Naive thymus-derived CD4-positive, alpha-beta T cell (primary cell): ENCODE data around the gene HPS1. TPM values are rescaled to one million over a fixed set of nuclear protein-coding genes. Genes with fewer than 3 reads are reported as not detected.
A peak's percentile ranks its signal among the peaks of the same experiment; 100 is the strongest.

Experiments used
- ATAC-seq: fragments of 150-1000 bp; cut with Tn5 transposase; 2 replicates; pipeline ENCODE4 v1.10.0; 2021; ENCODE audit warnings: mild to moderate bottlenecking, moderate library complexity
- CTCF ChIA-PET: fragments of 350-600 bp; sonication (Branson Sonifier 250); formaldehyde crosslinking; loops from one replicate; lab custom pipeline; 2021; ENCODE audit warnings: antibody characterized with exemption; lab: Charles Lee
- POLR2A ChIA-PET: fragments of 350-600 bp; sonication (Branson Sonifier 250); formaldehyde crosslinking; loops from one replicate; lab custom pipeline; 2021; ENCODE audit warnings: antibody characterized with exemption, inconsistent platforms; lab: Charles Lee
- DNase-seq, 9 donors: peaks; one replicate each; pipeline versions ENCODE4 v3.0.0 to v3.0.0-alpha.2; 2020 to 2022; ENCODE audit warnings: mixed read lengths in 1 of 9
- H3K27ac ChIP-seq: one replicate; pipeline ENCODE4 v1.7.0; 2013; ENCODE audit warnings: mild to moderate bottlenecking, low read depth, low read length, moderate library complexity
- H3K27me3 ChIP-seq, 2 donors: one replicate each; pipeline ENCODE4 v1.7.0; 2013; ENCODE audit warnings: low read length in 2 of 2, mild to moderate bottlenecking in 2 of 2, moderate library complexity in 2 of 2; ENCODE audit not compliant: control insufficient read depth in 2 of 2, insufficient read depth in 2 of 2
- H3K36me3 ChIP-seq, 3 experiments: 1 replicate in 2 of 3; 2 replicates in 1 of 3; pipeline ENCODE4 v1.7.0; 2013; ENCODE audit warnings: low read length in 3 of 3, mild to moderate bottlenecking in 3 of 3, moderate library complexity in 1 of 3; ENCODE audit not compliant: insufficient read depth in 3 of 3, control insufficient read depth in 2 of 3
- H3K4me1 ChIP-seq, 2 donors: one replicate each; pipeline ENCODE4 v1.7.0; 2013; ENCODE audit warnings: low read length in 2 of 2, mild to moderate bottlenecking in 2 of 2, moderate library complexity in 1 of 2; ENCODE audit not compliant: control insufficient read depth in 2 of 2, insufficient read depth in 2 of 2
- H3K4me3 ChIP-seq: 2 replicates; pipeline ENCODE4 v1.7.0; 2013; ENCODE audit warnings: mild to moderate bottlenecking, low read length
- H3K9me3 ChIP-seq, 3 experiments: 1 replicate in 2 of 3; 2 replicates in 1 of 3; pipeline ENCODE4 v1.7.0; 2013; ENCODE audit warnings: low read length in 3 of 3; ENCODE audit not compliant: control insufficient read depth in 2 of 3
- H3K27ac Mint-ChIP-seq, 9 donors: one replicate each; pipeline ENCODE4 v1.8.0; 2020 to 2022; ENCODE audit warnings: mixed read lengths in 9 of 9, mild to moderate bottlenecking in 8 of 9, moderate library complexity in 5 of 9, inconsistent platforms in 2 of 9
- H3K27me3 Mint-ChIP-seq, 5 donors: one replicate each; pipeline ENCODE4 v1.8.0; 2021 to 2022; ENCODE audit warnings: mixed read lengths in 5 of 5, mild to moderate bottlenecking in 1 of 5
- H3K36me3 Mint-ChIP-seq, 5 donors: one replicate each; pipeline ENCODE4 v1.8.0; 2020 to 2022; ENCODE audit warnings: mixed read lengths in 5 of 5, mild to moderate bottlenecking in 3 of 5, inconsistent platforms in 1 of 5
- H3K4me1 Mint-ChIP-seq, 7 donors: one replicate each; pipeline ENCODE4 v1.8.0; 2020 to 2022; ENCODE audit warnings: mixed read lengths in 7 of 7, mild to moderate bottlenecking in 3 of 7, inconsistent platforms in 1 of 7
- H3K4me3 Mint-ChIP-seq, 10 donors: one replicate each; pipeline ENCODE4 v1.8.0; 2020 to 2022; ENCODE audit warnings: mild to moderate bottlenecking in 10 of 10, mixed read lengths in 10 of 10, moderate library complexity in 6 of 10, inconsistent platforms in 2 of 10
- H3K9me3 Mint-ChIP-seq, 11 donors: one replicate each; pipeline ENCODE4 v1.8.0; 2020 to 2022; ENCODE audit warnings: mixed read lengths in 11 of 11, mild to moderate bottlenecking in 4 of 11, inconsistent platforms in 1 of 11, moderate library complexity in 1 of 11
- intact Hi-C, 2 donors: fragments of 100-400 bp; cut with micrococcal nuclease; formaldehyde crosslinking; loops; one replicate each; pipeline ENCODE4 v1.15.1; 2023
- polyA plus RNA-seq, 2 donors: library from polyadenylated mRNA; unstranded; fragments of 300-500 nt; fragmentation: Illumina TruSeq; gene quantifications; one replicate each; pipeline ENCODE4 v1.2.3, GENCODE V29; 2021
- total RNA-seq, 6 experiments: library from RNA in 5 of 6; stranded (reverse) in 5 of 6; gene quantifications; 1 replicate in 5 of 6; 2 replicates in 1 of 6; pipeline ENCODE4 v1.2.3 and lab custom pipeline; 2021 to 2026

Gene HPS1
- total and polyA plus RNA-seq, 7 experiments from 2014 or later = 54.3 to 107 (median 89.5) TPM

DNA sequence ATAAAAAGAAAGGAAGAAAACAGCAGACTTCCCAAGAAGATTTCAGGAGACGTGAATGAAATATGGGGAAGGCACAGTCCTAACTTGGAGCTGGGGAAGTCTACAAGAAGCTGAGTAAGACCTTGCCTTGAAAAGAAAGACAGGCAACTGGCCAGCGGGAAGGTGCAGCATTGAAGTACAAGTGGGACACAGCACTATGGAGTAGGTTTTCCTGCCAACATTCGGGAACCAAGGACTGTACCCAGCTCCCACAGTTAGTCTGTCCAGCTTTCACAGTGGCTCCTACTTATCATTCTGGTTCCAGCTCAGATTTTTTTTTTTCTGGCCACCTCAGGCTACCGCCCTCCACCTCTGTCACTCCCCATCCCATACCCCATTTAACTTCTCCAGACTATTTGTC lies 10.0 kb downstream of the HPS1 start:
- H3K27me3 ChIP-seq = no peaks in the 10 kb centered on the region
- no peak overlapping the region for H3K4me3 ChIP-seq
- H3K4me3 Mint-ChIP-seq = no peak overlapping the region
- no peak for DNase-seq
- peaks cover 13 to 81% (median 65%) of the 10 kb centered on the region in 5 donors for H3K36me3 Mint-ChIP-seq
- intact Hi-C loops = no loop called here
- H3K27ac Mint-ChIP-seq = peak overlapping the region in 1 of 9 donors; percentile 61
- H3K27me3 Mint-ChIP-seq = no peaks in the 10 kb centered on the region
- no peak for ATAC-seq
- H3K27ac ChIP-seq = no peak overlapping the region
- peaks cover 0 to 24% (median 15%) of the 10 kb centered on the region in 7 donors for H3K4me1 Mint-ChIP-seq
- peaks cover 21 to 60% (median 22%) of the 10 kb centered on the region in 3 experiments for H3K36me3 ChIP-seq
- peaks cover 0 to 11% (median 3%) of the 10 kb centered on the region in 11 donors for H3K9me3 Mint-ChIP-seq
- CTCF ChIA-PET = interaction anchor here (0.6 to 3.6 kb wide), 2 partner anchors 11 to 903 kb away, joined by 11 to 22 read pairs; no protein-coding TSS in a partner anchor
- H3K4me1 ChIP-seq = no peaks in the 10 kb centered on the region
- H3K9me3 ChIP-seq = no peaks in the 10 kb centered on the region
- POLR2A ChIA-PET = interaction anchor here (0.6 kb wide), 1 partner anchor 1556 kb away, joined by 5 read pairs; no protein-coding TSS in a partner anchor

DNA sequence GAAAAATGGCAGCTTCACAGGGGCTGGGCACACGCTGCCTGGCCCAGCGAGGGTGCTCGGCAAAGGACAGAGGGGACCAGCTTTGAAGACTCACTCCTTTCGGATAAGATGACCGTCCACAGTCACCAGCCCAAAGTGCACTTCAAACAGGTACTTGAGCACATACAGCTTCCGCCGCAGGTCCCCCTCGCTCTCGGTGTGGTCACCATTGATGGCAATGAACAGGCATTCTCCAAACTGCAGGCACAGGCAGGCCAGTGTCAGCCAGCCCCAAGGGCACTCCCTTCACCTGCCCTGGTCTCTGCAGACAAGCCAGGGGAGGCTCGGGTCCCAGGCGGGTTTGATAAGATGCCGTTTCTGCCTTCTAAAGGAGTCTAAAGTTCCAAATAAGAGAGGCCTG lies 11.6 kb downstream of the HPS1 start:
- Histone ChIP-seq H3K9me3 (no peaks in the 10 kb centered on the region), H3K4me3 (no peak overlapping the region), H3K27ac (no peak overlapping the region), H3K27me3 (no peaks in the 10 kb centered on the region), H3K36me3 (peaks cover 22 to 67% (median 27%) of the 10 kb centered on the region in 3 experiments), H3K4me1 (no peaks in the 10 kb centered on the region)
- peaks cover 26 to 85% (median 65%) of the 10 kb centered on the region in 5 donors for H3K36me3 Mint-ChIP-seq
- H3K27me3 Mint-ChIP-seq = no peaks in the 10 kb centered on the region
- no peak for DNase-seq
- ChIA-PET POLR2A (no interaction called here), CTCF (interaction anchor here (0.9 to 3.6 kb wide), 2 partner anchors 10 to 33 kb away, joined by 3 to 22 read pairs; no protein-coding TSS in a partner anchor)
- peaks cover 0 to 12% (median 3%) of the 10 kb centered on the region in 11 donors for H3K9me3 Mint-ChIP-seq
- H3K4me3 Mint-ChIP-seq = no peak overlapping the region
- peaks cover 1 to 14% (median 7%) of the 10 kb centered on the region in 7 donors for H3K4me1 Mint-ChIP-seq
- peak overlapping the region in 1 of 9 donors; percentile 54 for H3K27ac Mint-ChIP-seq
- no peak for ATAC-seq
- intact Hi-C loops = no loop called here

GRCh38 chr10:98433881-98434732 lies 12.6 kb downstream of the HPS1 start:
- H3K9me3 Mint-ChIP-seq = peaks cover 0 to 12% (median 3%) of the 10 kb centered on the region in 11 donors
- DNase-seq (no peak), ATAC-seq (no peak)
- peaks cover 22 to 73% (median 29%) of the 10 kb centered on the region in 3 experiments for H3K36me3 ChIP-seq
- no peaks in the 10 kb centered on the region for H3K9me3 ChIP-seq
- H3K27ac Mint-ChIP-seq = no peak overlapping the region
- H3K27ac ChIP-seq = no peak overlapping the region
- no peak overlapping the region for H3K4me3 Mint-ChIP-seq
- no peaks in the 10 kb centered on the region for H3K27me3 ChIP-seq
- H3K27me3 Mint-ChIP-seq = no peaks in the 10 kb centered on the region
- H3K36me3 Mint-ChIP-seq = peaks cover 26 to 77% (median 59%) of the 10 kb centered on the region in 5 donors
- ChIA-PET POLR2A (no interaction called here), CTCF (interaction anchor here (0.9 to 3.6 kb wide), 2 partner anchors 9 to 34 kb away, joined by 3 to 22 read pairs; no protein-coding TSS in a partner anchor)
- H3K4me3 ChIP-seq = no peak overlapping the region
- no peaks in the 10 kb centered on the region for H3K4me1 ChIP-seq
- peaks cover 1 to 12% (median 6%) of the 10 kb centered on the region in 7 donors for H3K4me1 Mint-ChIP-seq
- intact Hi-C loops = no loop called here

DNA sequence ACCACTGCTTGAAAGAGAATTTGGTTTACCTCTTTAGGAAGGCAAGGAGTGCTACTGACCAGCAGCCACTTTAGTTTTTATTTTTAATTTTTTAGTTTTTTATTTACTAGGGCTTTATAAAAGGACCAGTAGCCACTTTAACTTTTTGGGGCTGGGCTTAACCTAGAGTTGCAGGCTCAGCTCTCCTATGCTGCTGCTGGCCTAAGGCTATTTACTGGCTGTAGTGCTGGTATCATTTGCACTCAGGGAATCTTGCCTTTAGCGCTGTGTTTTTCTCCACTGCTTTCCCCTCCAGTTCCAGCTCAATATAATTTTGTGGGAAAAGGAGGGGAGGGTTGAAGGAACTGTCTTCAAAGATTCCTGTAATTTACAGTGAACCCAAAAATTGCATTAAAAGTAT lies 13.4 kb downstream of the HPS1 start:
- H3K4me1 Mint-ChIP-seq = peaks cover under 1 to 11% (median 6%) of the 10 kb centered on the region in 7 donors
- no peaks in the 10 kb centered on the region for H3K27me3 Mint-ChIP-seq
- intact Hi-C loops = no loop called here
- Histone ChIP-seq H3K36me3 (peaks cover 22 to 66% (median 29%) of the 10 kb centered on the region in 3 experiments), H3K27ac (no peak overlapping the region), H3K9me3 (no peaks in the 10 kb centered on the region), H3K27me3 (no peaks in the 10 kb centered on the region), H3K4me3 (no peak overlapping the region), H3K4me1 (no peaks in the 10 kb centered on the region)
- peaks cover 0 to 12% (median 3%) of the 10 kb centered on the region in 11 donors for H3K9me3 Mint-ChIP-seq
- DNase-seq = no peak
- no peak overlapping the region for H3K27ac Mint-ChIP-seq
- H3K36me3 Mint-ChIP-seq = peaks cover 24 to 73% (median 56%) of the 10 kb centered on the region in 5 donors
- POLR2A ChIA-PET = no interaction called here
- no peak overlapping the region for H3K4me3 Mint-ChIP-seq
- CTCF ChIA-PET = interaction anchor here (0.6 to 3.6 kb wide), 2 partner anchors 8 to 887 kb away, joined by 3 to 22 read pairs; no protein-coding TSS in a partner anchor
- ATAC-seq = no peak

GRCh38 chr10:98432330-98432729 lies 14.4 kb downstream of the HPS1 start:
- H3K27me3 ChIP-seq = no peaks in the 10 kb centered on the region
- no peak overlapping the region for H3K4me3 ChIP-seq
- CTCF ChIA-PET = no interaction called here
- H3K27ac Mint-ChIP-seq = no peak overlapping the region
- POLR2A ChIA-PET = no interaction called here
- H3K36me3 ChIP-seq = peaks cover 22 to 76% (median 29%) of the 10 kb centered on the region in 3 experiments
- H3K27me3 Mint-ChIP-seq = no peaks in the 10 kb centered on the region
- ATAC-seq (no peak), DNase-seq (no peak)
- H3K4me3 Mint-ChIP-seq = no peak overlapping the region
- intact Hi-C loops = no loop called here
- no peaks in the 10 kb centered on the region for H3K4me1 ChIP-seq
- peaks cover 0 to 12% (median 3%) of the 10 kb centered on the region in 11 donors for H3K9me3 Mint-ChIP-seq
- H3K4me1 Mint-ChIP-seq = peaks cover 0 to 7% (median 1%) of the 10 kb centered on the region in 7 donors
- H3K9me3 ChIP-seq = no peaks in the 10 kb centered on the region
- peaks cover 18 to 70% (median 51%) of the 10 kb centered on the region in 5 donors for H3K36me3 Mint-ChIP-seq
- H3K27ac ChIP-seq = no peak overlapping the region

DNA sequence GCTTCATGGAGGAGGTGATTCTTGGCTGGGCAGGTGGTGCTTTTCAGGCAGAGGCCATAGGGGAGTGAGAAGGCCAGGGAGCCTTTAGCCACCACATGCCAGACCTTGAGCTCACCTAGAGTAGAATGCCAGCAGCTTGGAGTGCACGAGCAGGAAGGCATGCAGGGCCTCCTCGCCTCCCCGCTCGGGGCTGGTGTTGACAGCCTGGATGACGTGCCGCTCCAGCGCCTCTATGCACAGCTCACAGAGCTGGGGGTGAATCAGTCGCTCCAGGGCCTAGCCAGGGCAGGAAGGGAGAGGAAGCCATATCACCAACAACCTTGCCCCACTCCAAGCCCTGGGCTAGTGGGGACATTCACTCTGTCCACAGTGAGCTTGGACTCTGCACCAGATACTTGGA lies 15.7 kb downstream of the HPS1 start:
- Mint-ChIP-seq H3K27ac (peak overlapping the region in 1 of 9 donors; percentile 3), H3K4me3 (no peak overlapping the region), H3K27me3 (no peaks in the 10 kb centered on the region), H3K36me3 (peaks cover 18 to 59% (median 46%) of the 10 kb centered on the region in 5 donors), H3K4me1 (peaks cover 0 to 7% (median 0%) of the 10 kb centered on the region in 7 donors), H3K9me3 (peaks cover 0 to 12% (median 3%) of the 10 kb centered on the region in 11 donors)
- intact Hi-C loops = no loop called here
- H3K27ac ChIP-seq = no peak overlapping the region
- DNase-seq (no peak), ATAC-seq (no peak)
- no peaks in the 10 kb centered on the region for H3K27me3 ChIP-seq
- H3K4me3 ChIP-seq = no peak overlapping the region
- CTCF ChIA-PET = no interaction called here
- no peaks in the 10 kb centered on the region for H3K9me3 ChIP-seq
- no peaks in the 10 kb centered on the region for H3K4me1 ChIP-seq
- POLR2A ChIA-PET = no interaction called here
- H3K36me3 ChIP-seq = peaks cover 22 to 82% (median 25%) of the 10 kb centered on the region in 3 experiments
